A673 (cell line): ENCODE data around the gene RTN4RL1.

Source experiments
- CTCF ChIP-seq: fragments of 300-800, 200-600 bp; sonication (generic); conservative IDR thresholded peaks from 2 replicates; pipeline ENCODE4 v1.5.1; 2017; ENCODE audit warnings: low read depth, mild to moderate bottlenecking, antibody characterized with exemption, low read length, moderate library complexity, mixed read lengths
- EZH2 ChIP-seq: fragments of 200-600 bp; sonication (generic); IDR thresholded peaks from 2 replicates; pipeline ENCODE4 v1.6.1; 2017; ENCODE audit warnings: borderline replicate concordance, low read depth, mild to moderate bottlenecking, mixed read lengths, antibody characterized with exemption, low read length; ENCODE audit not compliant: poor library complexity, severe bottlenecking

GRCh38 chr17:1959871-1960544, 65.1 kb downstream of the RTN4RL1 start:
- TF ChIP-seq CTCF: no peak
- TF ChIP-seq EZH2: no peak
